ENCODE data around the gene GSX2. TPM values are rescaled to one million over a fixed set of nuclear protein-coding genes. Genes with fewer than 3 reads are reported as not detected.
"Not testable (repeated sequence)": the region's sequence is repeated elsewhere in the genome, so short reads cannot be mapped to it uniquely, and the experiment has no call there.

The GSX2 gene
- not detected for total RNA-seq

- no peak for DNase-seq
Measured at GRCh38 chr4:54099748-54100574, at the start of gene GSX2. Gene GSX2, plus strand, starts transcription at chr4:54100163. Its CDS starts 182 bp downstream, at chr4:54100345.

DNA sequence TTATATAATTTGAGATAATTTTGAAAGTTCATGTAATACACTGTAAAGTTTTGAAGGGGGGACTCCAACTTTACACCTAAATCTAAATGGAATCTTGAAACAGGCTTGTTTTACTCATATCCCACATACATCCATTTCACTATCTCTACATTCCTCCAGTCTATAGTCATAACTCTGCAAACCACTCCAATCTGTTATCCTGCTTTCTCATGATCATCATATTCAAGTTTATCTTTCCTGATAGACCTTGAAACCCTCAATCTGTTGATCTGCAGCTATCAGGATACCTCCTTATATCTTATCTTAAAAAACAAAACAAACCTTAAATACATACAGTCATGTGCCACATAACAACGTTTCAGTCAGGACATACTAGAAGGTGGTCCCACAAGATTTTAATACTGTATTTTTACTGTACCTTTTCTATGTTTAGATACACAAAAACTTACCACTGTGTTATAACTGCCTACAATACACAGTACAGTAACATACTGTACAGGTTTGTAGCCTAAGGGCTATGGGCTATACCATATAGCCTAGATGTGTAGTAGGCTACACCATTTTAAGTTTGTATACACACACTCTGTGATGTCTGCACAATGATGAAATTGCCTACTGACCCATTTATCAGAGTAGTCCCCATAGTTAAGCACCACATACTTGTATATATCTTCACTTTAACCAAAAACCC is 49.6 kb upstream of the GSX2 start:
- DNase-seq, result no peak

- DNase-seq, result not testable (repeated sequence)
Measured at GRCh38 chr4:54053322-54053721, 46.6 kb upstream of the GSX2 start.

GRCh38 chr4:54054501-54054900 is 45.5 kb upstream of the GSX2 start:
- DNase-seq, result no peak

- DNase-seq, result no peak
Measured at GRCh38 chr4:54055494-54055893, 44.5 kb upstream of the GSX2 start.

GRCh38 chr4:54056360-54056759 is 43.6 kb upstream of the GSX2 start:
- DNase-seq, result no peak

DNA sequence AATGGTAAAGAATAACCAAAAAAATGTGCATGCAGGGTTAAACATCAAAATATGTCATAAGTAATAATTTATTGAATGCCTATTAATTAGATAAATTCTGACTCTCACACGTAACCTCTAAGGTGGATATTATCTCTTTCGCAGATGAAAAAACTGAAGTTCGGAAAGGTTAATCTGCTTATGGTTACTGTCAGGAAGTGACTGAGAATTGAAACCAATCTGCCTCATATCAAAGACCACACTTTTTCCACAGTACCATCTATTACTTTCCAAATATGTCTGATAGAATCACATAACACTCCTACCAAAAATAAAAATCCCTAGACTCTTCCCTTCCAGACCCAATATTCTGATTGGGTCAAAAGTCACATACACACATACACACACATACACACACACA is 41.8 kb upstream of the GSX2 start:
- no peak for DNase-seq

DNA sequence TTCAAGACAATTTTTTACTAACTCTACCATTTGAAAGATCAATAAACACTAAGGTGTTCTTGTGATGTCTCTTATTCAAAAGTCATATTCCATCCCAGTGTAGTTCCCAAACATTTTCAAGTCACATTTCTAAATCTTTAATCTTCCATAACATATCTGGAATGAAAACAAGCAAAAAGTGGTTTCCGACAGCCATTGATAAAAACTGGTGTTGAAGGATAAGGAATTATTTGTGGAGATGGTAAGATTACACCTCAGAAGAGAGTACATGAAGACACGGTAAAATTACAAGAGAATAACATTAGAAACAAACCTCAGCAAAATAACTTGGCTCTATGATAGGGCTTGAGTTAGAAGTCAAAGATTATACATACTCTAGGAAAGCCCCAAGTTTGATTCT is 39.8 kb upstream of the GSX2 start:
- DNase-seq, result no peak

DNA sequence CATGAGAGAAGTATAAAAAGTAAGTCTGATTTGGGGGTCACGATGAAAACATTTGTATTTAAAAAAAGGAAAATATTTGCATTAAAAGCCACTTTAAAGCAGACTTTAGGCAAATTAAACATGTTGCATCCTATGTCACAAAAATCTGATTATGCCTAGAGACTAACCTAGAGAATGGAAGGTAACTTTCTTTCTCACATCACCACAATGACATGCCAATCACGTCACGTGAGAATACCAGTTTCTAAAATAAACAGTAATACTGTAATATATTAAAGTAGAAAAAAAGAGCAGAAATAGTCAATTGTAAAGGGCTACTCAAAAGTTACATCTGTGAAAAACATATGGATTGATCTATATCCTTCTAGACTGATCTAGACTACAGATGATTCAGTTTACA is 38.9 kb upstream of the GSX2 start:
- no peak for DNase-seq

DNA sequence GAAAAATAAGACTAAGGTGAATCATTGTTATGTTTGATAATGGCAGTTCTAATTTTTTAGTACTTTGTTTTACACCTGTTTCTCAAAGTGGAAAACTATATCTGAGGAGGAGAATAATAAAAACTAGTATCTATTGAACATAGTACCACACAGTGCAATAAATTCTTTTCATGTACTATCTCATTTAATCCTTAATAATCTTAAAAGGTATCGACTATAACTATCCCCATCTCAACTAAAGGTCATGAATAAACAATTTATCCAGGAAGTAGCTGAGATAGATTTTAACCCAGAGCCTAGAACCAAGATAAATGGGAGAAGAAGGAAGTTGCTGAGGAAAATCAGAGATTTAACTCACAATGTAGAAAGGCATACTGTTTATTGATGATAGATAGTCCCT is 38.1 kb upstream of the GSX2 start:
- no peak for DNase-seq

- DNase-seq, result no peak
Measured at GRCh38 chr4:54062392-54062791, 37.6 kb upstream of the GSX2 start.

GRCh38 chr4:54063229-54063628 is 36.7 kb upstream of the GSX2 start:
- peak; percentile 34 for DNase-seq

DNA sequence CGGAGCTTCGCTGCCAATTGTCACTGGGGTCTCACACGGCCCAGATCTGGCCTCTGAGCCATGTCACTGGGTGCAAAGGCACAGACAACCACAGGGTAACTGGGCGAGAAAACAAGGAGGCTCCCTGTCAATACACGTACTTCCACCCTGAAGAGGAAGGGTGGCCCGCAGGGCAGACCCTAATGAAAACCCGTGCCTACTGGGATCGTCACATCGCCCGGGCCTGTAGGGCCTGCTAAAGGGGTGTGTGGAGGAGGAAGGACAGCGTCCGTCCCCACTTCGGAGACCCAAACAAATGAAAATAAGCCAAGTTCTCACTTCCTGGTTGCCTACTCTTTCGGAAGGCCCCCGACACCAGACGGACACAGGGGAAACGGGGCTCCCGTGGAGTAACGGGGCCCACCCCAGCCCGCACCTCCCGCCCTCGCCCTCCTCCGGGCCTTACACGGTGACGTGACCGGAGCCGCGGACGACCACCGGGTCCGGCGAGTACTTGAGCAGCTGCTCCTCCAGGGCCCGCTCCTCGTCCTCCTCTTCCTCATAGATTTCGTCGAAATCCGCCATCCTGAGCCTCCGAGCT is 36.1 kb upstream of the GSX2 start:
- peak; percentile 61 for DNase-seq

DNA sequence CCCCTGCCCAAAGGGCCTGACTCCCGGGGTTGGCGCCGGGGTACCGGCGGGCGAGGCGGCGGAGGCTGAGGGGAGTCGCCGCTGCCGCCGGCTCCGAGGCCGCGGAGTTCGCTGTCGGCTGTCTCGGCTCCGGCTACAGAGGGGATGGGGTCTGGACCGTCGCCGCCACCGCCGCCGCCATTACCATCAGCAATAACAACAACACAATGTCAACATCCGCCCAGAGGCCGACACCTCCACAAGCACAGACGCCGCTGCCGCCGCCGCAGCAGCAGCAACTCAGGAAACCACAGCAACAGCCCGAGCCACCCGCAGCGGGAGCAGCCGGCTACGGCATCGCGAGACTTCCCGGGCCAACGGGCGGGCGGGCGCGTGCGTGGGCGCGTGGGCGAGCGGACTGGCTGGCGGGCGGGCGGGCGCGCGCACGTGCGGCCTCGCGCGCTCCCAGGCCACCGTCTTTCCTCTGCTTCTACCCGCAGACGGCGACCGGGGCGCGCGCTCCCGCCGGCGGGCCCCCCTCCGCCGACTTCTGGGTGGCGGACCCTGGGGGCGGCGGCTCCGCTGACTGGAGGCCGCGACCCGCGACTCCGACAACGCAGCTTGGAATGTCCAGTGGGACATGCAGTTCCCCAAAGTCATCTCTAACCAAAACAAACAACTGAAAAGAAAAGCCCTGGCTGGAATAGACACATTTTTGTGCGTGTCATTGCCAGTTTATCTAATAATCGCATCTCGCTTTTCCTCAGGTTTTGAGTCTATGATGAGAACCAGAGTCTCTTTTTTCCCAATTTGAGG is 35.4 kb upstream of the GSX2 start, which contains the start of gene CHIC2:
Gene CHIC2 (minus strand): TSS at position 289 of the 795 bp plus-strand sequence. CDS start 305 bp downstream, outside the sequence.
- peak; percentile 97 for DNase-seq

- peak; percentile 5 for DNase-seq
Measured at GRCh38 chr4:54065282-54066087, 34.5 kb upstream of the GSX2 start.

DNA sequence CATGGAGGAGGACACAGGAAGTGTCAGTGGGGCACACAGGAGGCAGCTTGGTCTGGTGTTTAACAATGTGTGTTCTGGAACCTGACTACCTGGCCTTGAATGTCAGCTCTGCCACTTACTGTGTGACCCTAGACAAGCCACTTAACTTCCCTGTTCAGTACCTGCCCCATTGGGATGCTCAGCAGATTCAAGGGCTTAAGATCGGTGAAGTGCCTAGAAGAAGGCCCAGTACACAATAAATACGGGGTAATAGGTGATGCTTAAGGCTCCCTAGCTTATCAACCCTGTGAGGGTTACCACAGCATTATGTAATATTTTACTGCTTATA is 33.9 kb upstream of the GSX2 start:
- no peak for DNase-seq

- no peak for DNase-seq
Measured at GRCh38 chr4:54066718-54067129, 33.2 kb upstream of the GSX2 start.

- DNase-seq, result no peak
Measured at GRCh38 chr4:54067166-54067565, 32.8 kb upstream of the GSX2 start.

GRCh38 chr4:54073271-54073880 is 26.6 kb upstream of the GSX2 start:
- DNase-seq, result no peak

DNA sequence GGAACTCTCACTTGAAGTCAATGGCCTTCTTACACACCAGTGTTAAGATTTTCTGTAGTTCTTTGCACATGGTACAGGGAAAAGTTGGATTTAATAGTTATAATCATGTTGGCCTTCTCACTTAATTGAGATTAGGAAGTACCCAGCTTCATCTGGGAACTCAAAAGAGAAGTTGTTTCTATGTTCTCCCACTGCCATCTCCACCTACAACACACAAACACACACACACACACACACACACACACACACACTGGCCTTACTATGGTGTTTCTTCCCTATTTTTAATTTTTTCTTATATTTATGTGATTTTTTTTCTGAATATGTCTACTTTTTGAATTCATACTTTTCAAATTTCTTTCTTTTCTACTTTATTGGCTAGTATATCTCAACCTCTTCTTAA is 25.6 kb upstream of the GSX2 start:
- no peak for DNase-seq

DNA sequence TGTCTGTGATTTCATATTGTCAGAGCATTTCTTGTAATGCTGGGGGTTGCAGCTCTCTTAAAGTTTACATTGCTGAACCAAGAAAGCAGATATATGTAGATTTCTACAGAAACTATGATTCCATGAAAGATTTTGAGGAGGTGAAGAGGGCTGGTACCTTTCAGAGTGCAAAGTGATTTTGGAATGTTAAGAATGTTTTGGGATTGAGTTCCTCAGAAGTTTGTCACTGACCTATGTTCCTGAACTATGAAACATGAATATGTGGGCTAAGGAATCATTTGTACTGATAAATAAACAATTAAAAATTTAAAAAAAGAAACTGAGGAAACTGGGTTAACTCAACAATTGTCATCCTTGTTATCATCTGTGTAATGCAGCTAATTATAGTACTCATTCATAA is 23.3 kb upstream of the GSX2 start:
- DNase-seq, result no peak
